HFF-Myc (cell line): ENCODE data around the gene CCDC74A.

Source experiments
- DNase-seq: peaks from one replicate; pipeline ENCODE4 v3.0.0-alpha.2; 2011; ENCODE audit warnings: low read depth; ENCODE audit errors: extremely low read depth
- H3K4me3 ChIP-seq: replicated peaks from 2 replicates; pipeline ENCODE4 v1.5.1; 2011; ENCODE audit warnings: low read depth, mild to moderate bottlenecking, control low read depth, low read length
- CTCF ChIP-seq: IDR thresholded peaks from 2 replicates; pipeline ENCODE4 v1.5.1; 2012; ENCODE audit warnings: mild to moderate bottlenecking, low read depth, low read length, control low read depth; ENCODE audit errors: missing control alignments

Gene CCDC74A

GRCh38 chr2:131580187-131580586 is 52.5 kb downstream of the CCDC74A start:
- H3K4me3 ChIP-seq, result no peak overlapping the region
- DNase-seq, result no peak
- TF ChIP-seq CTCF, result no peak
